Measurements from ENCODE around the gene PGLYRP2. TPM values are rescaled to one million over a fixed set of nuclear protein-coding genes. Genes with fewer than 3 reads are reported as not detected.

PGLYRP2 gene
- total RNA-seq, 2 experiments from 2014 or later = 0.25 to 0.27 TPM

- DNase-seq (no peak), ATAC-seq (no peak)
- Mint-ChIP-seq H3K9me3 (no peaks in the 10 kb centered on the region), H3K27me3 (no peaks in the 10 kb centered on the region), H3K4me3 (no peak overlapping the region), H3K27ac (no peak overlapping the region), H3K36me3 (ENCODE audit: low read depth) (peaks cover 18% of the 10 kb centered on the region), H3K4me1 (ENCODE audit: low read depth) (peaks cover 14% of the 10 kb centered on the region)
- CTCF ChIA-PET = interaction anchor here (1.3 kb wide), 1 partner anchor 109 kb away, joined by 3 read pairs; no protein-coding TSS in a partner anchor
- intact Hi-C loops (cut with micrococcal nuclease) = no loop called here
- POLR2A ChIA-PET = interaction anchor here (1.1 to 1.8 kb wide), 4 partner anchors 10 to 27 kb away, joined by 4 to 8 read pairs (median 5); no protein-coding TSS in a partner anchor
- TF ChIP-seq, protein P1, sequence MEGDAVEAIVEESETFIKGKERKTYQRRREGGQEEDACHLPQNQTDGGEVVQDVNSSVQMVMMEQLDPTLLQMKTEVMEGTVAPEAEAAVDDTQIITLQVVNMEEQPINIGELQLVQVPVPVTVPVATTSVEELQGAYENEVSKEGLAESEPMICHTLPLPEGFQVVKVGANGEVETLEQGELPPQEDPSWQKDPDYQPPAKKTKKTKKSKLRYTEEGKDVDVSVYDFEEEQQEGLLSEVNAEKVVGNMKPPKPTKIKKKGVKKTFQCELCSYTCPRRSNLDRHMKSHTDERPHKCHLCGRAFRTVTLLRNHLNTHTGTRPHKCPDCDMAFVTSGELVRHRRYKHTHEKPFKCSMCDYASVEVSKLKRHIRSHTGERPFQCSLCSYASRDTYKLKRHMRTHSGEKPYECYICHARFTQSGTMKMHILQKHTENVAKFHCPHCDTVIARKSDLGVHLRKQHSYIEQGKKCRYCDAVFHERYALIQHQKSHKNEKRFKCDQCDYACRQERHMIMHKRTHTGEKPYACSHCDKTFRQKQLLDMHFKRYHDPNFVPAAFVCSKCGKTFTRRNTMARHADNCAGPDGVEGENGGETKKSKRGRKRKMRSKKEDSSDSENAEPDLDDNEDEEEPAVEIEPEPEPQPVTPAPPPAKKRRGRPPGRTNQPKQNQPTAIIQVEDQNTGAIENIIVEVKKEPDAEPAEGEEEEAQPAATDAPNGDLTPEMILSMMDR (IDR thresholded peaks at IDR 0.05) = no peak
Observed at GRCh38 chr19:15447057-15447456, 32.2 kb downstream of the PGLYRP2 start.

DNA sequence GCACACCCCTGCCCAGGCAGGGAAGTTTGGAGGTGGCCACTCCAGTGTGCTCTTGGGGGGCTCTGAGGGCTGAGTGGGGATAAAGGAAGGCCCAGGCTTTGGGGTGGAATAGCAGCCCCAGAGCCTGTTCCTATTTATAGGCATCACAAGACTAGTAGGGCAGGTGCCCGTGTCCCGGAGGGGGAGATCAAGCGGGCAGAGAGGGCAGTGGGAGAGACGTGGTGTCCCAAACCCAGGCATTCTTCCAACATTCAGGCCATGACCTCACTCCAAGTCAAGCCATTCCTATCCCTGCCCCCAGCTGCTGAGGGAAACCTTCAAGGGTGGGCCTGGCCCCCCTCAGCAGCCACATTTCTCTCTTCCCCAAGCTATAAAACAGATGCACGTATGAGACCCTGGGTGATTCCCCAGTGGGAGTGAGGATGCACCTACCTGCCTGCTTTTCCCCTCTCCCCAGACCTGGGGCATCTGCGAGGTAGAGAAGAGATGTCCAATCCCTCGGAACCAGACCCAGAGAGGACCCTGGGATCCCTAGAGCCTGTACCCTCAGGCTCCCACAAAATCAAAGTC lies 33.4 kb downstream of the PGLYRP2 start:
- ChIA-PET POLR2A (interaction anchor here (1.8 kb wide), 1 partner anchor 13 kb away, joined by 4 read pairs; no protein-coding TSS in a partner anchor), CTCF (interaction anchor here (1.0 kb wide), 1 partner anchor 26 kb away, joined by 3 read pairs; no protein-coding TSS in a partner anchor)
- peaks cover 6% of the 10 kb centered on the region for H3K36me3 Mint-ChIP-seq (ENCODE audit: low read depth)
- intact Hi-C loops (cut with micrococcal nuclease) = no loop called here
- peaks cover 10% of the 10 kb centered on the region for H3K4me1 Mint-ChIP-seq (ENCODE audit: low read depth)
- H3K27ac Mint-ChIP-seq = no peak overlapping the region
- no peaks in the 10 kb centered on the region for H3K27me3 Mint-ChIP-seq
- no peak overlapping the region for H3K4me3 Mint-ChIP-seq
- ATAC-seq (no peak), DNase-seq (no peak)
- TF ChIP-seq, protein P1 (IDR thresholded peaks at IDR 0.05) = no peak
- H3K9me3 Mint-ChIP-seq = no peaks in the 10 kb centered on the region

DNA sequence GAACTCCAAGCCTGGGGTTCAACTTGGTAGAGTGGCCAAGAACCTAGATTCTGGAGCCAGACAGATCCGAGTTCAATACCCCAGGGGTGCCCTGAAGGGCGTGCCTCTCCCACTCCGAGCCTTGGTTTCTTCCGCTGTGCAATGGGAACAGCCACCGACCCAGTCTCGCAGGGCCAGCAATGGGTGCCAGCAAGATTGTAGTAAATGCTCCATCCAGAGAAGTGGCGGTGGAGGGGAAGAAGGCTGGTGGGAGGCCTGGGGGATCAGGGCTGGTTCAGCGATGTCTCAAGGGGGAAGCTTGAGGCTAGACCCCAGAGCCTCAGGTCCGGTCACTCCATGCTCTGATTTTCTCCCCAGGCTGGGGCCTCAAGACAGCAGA lies 34.1 kb downstream of the PGLYRP2 start:
- Mint-ChIP-seq H3K36me3 (ENCODE audit: low read depth) (peaks cover under 1% of the 10 kb centered on the region), H3K27me3 (no peaks in the 10 kb centered on the region), H3K4me1 (ENCODE audit: low read depth) (peaks cover 4% of the 10 kb centered on the region), H3K4me3 (no peak overlapping the region), H3K9me3 (no peaks in the 10 kb centered on the region), H3K27ac (no peak overlapping the region)
- ATAC-seq (no peak), DNase-seq (no peak)
- intact Hi-C loops (cut with micrococcal nuclease) = no loop called here
- ChIA-PET POLR2A (interaction anchor here (1.8 kb wide), 1 partner anchor 12 kb away, joined by 4 read pairs; no protein-coding TSS in a partner anchor), CTCF (interaction anchor here (1.0 kb wide), 1 partner anchor 26 kb away, joined by 3 read pairs; no protein-coding TSS in a partner anchor)
- TF ChIP-seq, protein P1 (IDR thresholded peaks at IDR 0.05) = no peak

DNA sequence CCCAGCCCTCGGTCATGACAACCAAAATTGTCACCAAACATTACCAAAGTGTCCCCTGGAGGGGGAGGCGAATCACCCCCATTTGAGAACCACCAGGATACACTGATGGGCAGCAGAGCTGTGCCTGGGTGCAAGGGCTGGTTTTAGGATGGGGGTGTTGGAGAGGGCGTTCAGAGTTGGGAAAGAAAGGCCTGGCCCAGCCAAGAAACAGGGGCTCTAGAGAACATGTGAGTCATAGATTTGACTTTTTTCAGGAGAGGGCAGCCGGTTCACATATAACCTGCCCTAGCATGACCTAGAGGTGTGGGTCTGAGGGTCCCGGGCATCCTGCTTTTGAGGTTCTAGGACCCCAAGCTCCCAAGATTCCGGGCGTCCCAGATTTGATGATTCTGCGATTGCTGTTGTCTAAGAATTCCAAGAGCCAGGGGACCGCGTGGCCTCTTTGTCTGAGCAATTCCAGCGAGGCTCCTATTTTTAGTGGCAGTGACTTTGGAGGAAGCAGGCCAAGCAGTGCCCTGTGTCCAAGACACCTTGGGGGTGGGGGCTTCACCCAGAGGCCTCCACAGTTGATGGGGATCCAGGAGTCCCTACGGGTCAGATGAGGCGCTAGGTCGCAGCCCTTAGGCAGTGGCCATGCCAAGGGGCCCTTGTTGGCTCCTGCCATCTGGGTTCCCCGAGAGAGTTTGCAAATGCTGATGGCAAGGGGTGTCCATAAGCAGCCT lies 34.6 kb downstream of the PGLYRP2 start:
- H3K4me1 Mint-ChIP-seq (ENCODE audit: low read depth) = peaks cover 3% of the 10 kb centered on the region
- ATAC-seq (no peak), DNase-seq (no peak)
- ChIA-PET CTCF (no interaction called here), POLR2A (interaction anchor here (1.1 kb wide), 1 partner anchor 12 kb away, joined by 4 read pairs; no protein-coding TSS in a partner anchor)
- H3K36me3 Mint-ChIP-seq (ENCODE audit: low read depth) = no peaks in the 10 kb centered on the region
- no peak overlapping the region for H3K4me3 Mint-ChIP-seq
- H3K27me3 Mint-ChIP-seq = no peaks in the 10 kb centered on the region
- intact Hi-C loops (cut with micrococcal nuclease) = no loop called here
- TF ChIP-seq, protein P1 (IDR thresholded peaks at IDR 0.05) = no peak
- no peaks in the 10 kb centered on the region for H3K9me3 Mint-ChIP-seq
- H3K27ac Mint-ChIP-seq = no peak overlapping the region

DNA sequence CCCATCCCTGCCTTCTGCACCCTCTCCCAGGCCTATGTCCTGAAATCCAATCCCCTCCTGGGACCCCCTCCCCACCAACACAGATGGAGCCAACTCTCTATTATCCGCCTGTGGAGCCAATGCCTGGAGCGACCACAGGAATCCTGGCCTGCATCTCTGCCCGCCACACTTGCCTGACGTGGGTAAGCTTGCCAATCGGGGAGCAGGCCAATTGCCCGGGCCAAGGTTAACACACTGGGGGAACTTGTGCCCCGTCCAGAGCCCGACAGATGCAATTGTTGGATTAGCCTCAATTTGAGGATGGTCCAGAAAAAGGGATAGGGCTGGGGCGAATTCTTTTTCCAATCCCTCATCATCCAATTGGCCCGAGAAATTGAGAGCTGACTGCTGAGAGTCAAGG lies 35.5 kb downstream of the PGLYRP2 start:
- H3K27ac Mint-ChIP-seq = no peak overlapping the region
- peaks cover 2% of the 10 kb centered on the region for H3K4me1 Mint-ChIP-seq (ENCODE audit: low read depth)
- H3K36me3 Mint-ChIP-seq (ENCODE audit: low read depth) = no peaks in the 10 kb centered on the region
- no peaks in the 10 kb centered on the region for H3K27me3 Mint-ChIP-seq
- CTCF ChIA-PET = no interaction called here
- H3K9me3 Mint-ChIP-seq = no peaks in the 10 kb centered on the region
- POLR2A ChIA-PET = interaction anchor here (1.1 kb wide), 1 partner anchor 11 kb away, joined by 4 read pairs; no protein-coding TSS in a partner anchor
- no peak overlapping the region for H3K4me3 Mint-ChIP-seq
- intact Hi-C loops (cut with micrococcal nuclease) = no loop called here
- no peak for ATAC-seq
- TF ChIP-seq, protein P1 (IDR thresholded peaks at IDR 0.05) = no peak
- DNase-seq = no peak

All from activated CD8-positive, alpha-beta T cell treated with anti-CD3 and anti-CD28 coated beads for 36 hours (primary cell).